ENCODE data around the gene NTN1.

DNA sequence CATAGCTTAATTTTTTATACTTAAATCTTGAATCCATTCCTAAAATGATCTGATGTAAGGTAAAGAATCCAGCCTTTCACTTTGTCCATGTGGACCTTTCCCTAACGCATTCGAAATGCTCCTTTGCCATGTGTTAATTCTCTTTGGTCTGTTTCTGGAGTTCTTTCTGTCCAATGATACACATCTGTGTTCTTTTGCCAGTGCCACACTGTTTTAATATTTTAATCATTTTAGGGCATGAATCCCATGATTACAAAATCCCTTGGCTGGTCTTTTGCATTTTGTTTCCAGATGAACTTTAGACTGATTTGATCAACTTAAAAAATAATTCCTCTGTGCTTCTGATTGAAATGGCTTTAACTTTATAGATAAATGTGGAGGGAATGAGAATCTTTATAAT, 74.1 kb downstream of the NTN1 start:
- TF ChIP-seq, protein P1, sequence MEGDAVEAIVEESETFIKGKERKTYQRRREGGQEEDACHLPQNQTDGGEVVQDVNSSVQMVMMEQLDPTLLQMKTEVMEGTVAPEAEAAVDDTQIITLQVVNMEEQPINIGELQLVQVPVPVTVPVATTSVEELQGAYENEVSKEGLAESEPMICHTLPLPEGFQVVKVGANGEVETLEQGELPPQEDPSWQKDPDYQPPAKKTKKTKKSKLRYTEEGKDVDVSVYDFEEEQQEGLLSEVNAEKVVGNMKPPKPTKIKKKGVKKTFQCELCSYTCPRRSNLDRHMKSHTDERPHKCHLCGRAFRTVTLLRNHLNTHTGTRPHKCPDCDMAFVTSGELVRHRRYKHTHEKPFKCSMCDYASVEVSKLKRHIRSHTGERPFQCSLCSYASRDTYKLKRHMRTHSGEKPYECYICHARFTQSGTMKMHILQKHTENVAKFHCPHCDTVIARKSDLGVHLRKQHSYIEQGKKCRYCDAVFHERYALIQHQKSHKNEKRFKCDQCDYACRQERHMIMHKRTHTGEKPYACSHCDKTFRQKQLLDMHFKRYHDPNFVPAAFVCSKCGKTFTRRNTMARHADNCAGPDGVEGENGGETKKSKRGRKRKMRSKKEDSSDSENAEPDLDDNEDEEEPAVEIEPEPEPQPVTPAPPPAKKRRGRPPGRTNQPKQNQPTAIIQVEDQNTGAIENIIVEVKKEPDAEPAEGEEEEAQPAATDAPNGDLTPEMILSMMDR (IDR thresholded peaks at IDR 0.05) = no peak
- TF ChIP-seq POLR2A (IDR thresholded peaks at IDR 0.05) = no peak
